Measurements from ENCODE around the gene SMIM35.

The SMIM35 gene

GRCh38 chr11:117997406-117997805, 89.4 kb downstream of the SMIM35 start:
- Histone ChIP-seq H3K4me1 (ENCODE audit: control insufficient read depth in 1 of 2, insufficient read depth in 1 of 2, low read depth in 1 of 2, low read length in 1 of 2) (peaks cover 11 to 19% of the 10 kb centered on the region in 2 experiments), H3K4me3 (ENCODE audit: low read depth in 1 of 2, low read length in 1 of 2) (no peak overlapping the region), H3K27ac (no peak overlapping the region), H3K36me3 (peaks cover 82% of the 10 kb centered on the region), H3K27me3 (no peaks in the 10 kb centered on the region), H3K9me3 (no peaks in the 10 kb centered on the region)
- TF ChIP-seq CTCF (IDR thresholded peaks at IDR 0.05) = no peak

GRCh38 chr11:117996058-117996457, 90.7 kb downstream of the SMIM35 start:
- Histone ChIP-seq H3K27ac (no peak overlapping the region), H3K27me3 (no peaks in the 10 kb centered on the region), H3K36me3 (peaks cover 94% of the 10 kb centered on the region), H3K4me1 (ENCODE audit: control insufficient read depth in 1 of 2, insufficient read depth in 1 of 2, low read depth in 1 of 2, low read length in 1 of 2) (peaks cover 4 to 7% of the 10 kb centered on the region in 2 experiments), H3K4me3 (ENCODE audit: low read depth in 1 of 2, low read length in 1 of 2) (no peak overlapping the region), H3K9me3 (no peaks in the 10 kb centered on the region)
- no peak for TF ChIP-seq CTCF (IDR thresholded peaks at IDR 0.05)

DNA sequence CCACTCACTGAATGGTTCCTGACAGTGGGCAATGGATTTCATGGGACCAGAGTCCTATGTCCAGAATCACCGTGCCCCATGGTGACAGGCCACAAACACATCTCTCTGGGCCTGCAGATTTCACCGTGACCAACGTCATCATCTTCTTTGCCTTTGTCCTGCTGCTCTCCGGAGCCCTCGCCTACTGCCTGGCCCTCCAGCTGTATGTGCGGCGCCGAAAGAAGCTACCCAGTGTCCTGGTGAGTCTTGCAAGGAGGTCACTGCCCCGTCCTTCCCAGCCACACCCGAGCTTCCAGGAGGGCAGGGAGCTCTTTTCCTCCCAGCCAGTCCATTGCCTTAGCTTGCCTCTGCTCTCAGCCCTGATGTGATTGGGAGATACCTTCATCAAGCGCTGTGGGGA, 91.3 kb downstream of the SMIM35 start:
- peaks cover 4 to 7% of the 10 kb centered on the region in 2 experiments for H3K4me1 ChIP-seq (ENCODE audit: control insufficient read depth in 1 of 2, insufficient read depth in 1 of 2, low read depth in 1 of 2, low read length in 1 of 2)
- H3K36me3 ChIP-seq = peaks cover 94% of the 10 kb centered on the region
- no peak overlapping the region for H3K27ac ChIP-seq
- H3K27me3 ChIP-seq = no peaks in the 10 kb centered on the region
- no peaks in the 10 kb centered on the region for H3K9me3 ChIP-seq
- no peak overlapping the region for H3K4me3 ChIP-seq (ENCODE audit: low read depth in 1 of 2, low read length in 1 of 2)
- no peak for TF ChIP-seq CTCF (IDR thresholded peaks at IDR 0.05)

DNA sequence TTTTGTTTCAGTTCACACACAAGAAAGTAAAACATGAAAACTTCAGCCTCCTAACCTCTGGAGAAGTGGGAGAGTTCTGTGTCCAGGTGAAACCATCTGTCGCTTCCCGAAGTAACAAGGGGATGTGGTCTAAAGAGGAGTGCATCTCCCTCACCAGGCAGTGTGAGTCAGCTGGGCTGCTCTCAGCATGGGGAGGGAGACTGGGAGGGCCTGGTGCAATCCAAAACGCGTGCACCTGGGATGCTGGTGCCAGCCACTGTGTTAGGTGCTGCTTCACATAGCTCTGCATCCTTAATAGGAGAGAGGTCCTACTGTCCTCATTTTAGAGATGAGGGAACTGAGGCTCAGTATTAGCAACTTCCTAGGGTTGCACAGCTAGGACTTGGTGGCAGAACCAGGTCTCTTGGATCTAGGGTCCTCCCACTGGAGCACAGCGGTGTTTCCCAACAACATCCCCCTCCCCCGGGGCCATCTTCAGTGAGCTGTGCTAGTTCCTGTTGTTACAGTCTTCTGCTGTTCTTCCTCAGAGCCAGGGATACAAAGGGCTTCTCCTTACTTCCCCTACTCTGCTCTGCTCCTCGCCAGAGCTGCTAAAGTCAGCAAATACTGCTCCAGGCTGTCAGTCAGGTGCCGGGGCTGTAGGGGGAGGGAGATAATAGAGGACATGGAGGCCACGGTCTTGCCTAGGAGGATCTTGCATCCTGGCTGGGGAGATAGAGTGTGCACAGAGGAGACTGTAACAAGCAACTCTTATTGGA, 92.6 kb downstream of the SMIM35 start:
- no peak for TF ChIP-seq CTCF (IDR thresholded peaks at IDR 0.05)
- no peaks in the 10 kb centered on the region for H3K27me3 ChIP-seq
- peaks cover 94% of the 10 kb centered on the region for H3K36me3 ChIP-seq
- peaks cover 4 to 7% of the 10 kb centered on the region in 2 experiments for H3K4me1 ChIP-seq (ENCODE audit: control insufficient read depth in 1 of 2, insufficient read depth in 1 of 2, low read depth in 1 of 2, low read length in 1 of 2)
- H3K27ac ChIP-seq = peak overlapping the region; percentile 35
- no peak overlapping the region for H3K4me3 ChIP-seq (ENCODE audit: low read depth in 1 of 2, low read length in 1 of 2)
- no peaks in the 10 kb centered on the region for H3K9me3 ChIP-seq

- no peak overlapping the region for H3K4me3 ChIP-seq (ENCODE audit: low read depth in 1 of 2, low read length in 1 of 2)
- no peak overlapping the region for H3K27ac ChIP-seq
- peaks cover 89% of the 10 kb centered on the region for H3K36me3 ChIP-seq
- H3K9me3 ChIP-seq = no peaks in the 10 kb centered on the region
- no peak for TF ChIP-seq CTCF (IDR thresholded peaks at IDR 0.05)
- H3K4me1 ChIP-seq (ENCODE audit: control insufficient read depth in 1 of 2, insufficient read depth in 1 of 2, low read depth in 1 of 2, low read length in 1 of 2) = peaks cover 13% of the 10 kb centered on the region in 2 experiments
- H3K27me3 ChIP-seq = no peaks in the 10 kb centered on the region
Observed at GRCh38 chr11:117992620-117993019, 94.1 kb downstream of the SMIM35 start.

Measured in neutrophil (primary cell).